Dermis lymphatic vessel endothelial cell (primary cell): Measurements from ENCODE around the gene PRAMEF1. TPM values are rescaled to one million over a fixed set of nuclear protein-coding genes. Genes with fewer than 3 reads are reported as not detected.

ENCODE experiments used
- total RNA-seq: library from RNA; depleted of rRNA; stranded (reverse); fragments of >200 nt; gene quantifications from 2 replicates; pipeline ENCODE4 v1.2.1, GENCODE V29; 2014

PRAMEF1 gene
- under 0.01 TPM in 1 of 2 replicates, not detected in the other for total RNA-seq

GRCh38 chr1:12791097-12791496, at the start of gene PRAMEF1:
PRAMEF1 (plus strand) TSS chr1:12791397; CDS start chr1:12793228, 1,831 bp downstream.

GRCh38 chr1:12745992-12746323, 45.2 kb upstream of the PRAMEF1 start, which contains the start of gene CFAP107:
CFAP107 (plus strand) TSS chr1:12746200; CDS start chr1:12746431, 231 bp downstream.

GRCh38 chr1:12773438-12773837, 17.8 kb upstream of the PRAMEF1 start, which contains the start of gene PRAMEF12:
PRAMEF12 (plus strand) TSS chr1:12773738; CDS start chr1:12774868, 1,130 bp downstream.

GRCh38 chr1:12831310-12831709, 40.1 kb downstream of the PRAMEF1 start, which contains the start of gene PRAMEF11:
PRAMEF11 (minus strand) TSS chr1:12831410; CDS start chr1:12828789, 2,621 bp downstream.

Other genes starting within 250 kb of the PRAMEF1 start
- gene DHRS3, start 173.2 kb upstream of the PRAMEF1 start, total RNA-seq, result 44.2 and 113 TPM in 2 replicates
- not detected in 2 replicates for gene AADACL4, start 147.3 kb upstream of the PRAMEF1 start, total RNA-seq
- not detected in 2 replicates for gene AADACL3, start 75.3 kb upstream of the PRAMEF1 start, total RNA-seq
- gene CFAP107, start 45.2 kb upstream of the PRAMEF1 start, total RNA-seq, result under 0.01 TPM in 1 of 2 replicates, not detected in the other
- gene PRAMEF12, start 17.7 kb upstream of the PRAMEF1 start, total RNA-seq, result not detected in 2 replicates
- not detected in 2 replicates for gene PRAMEF11, start 40.0 kb downstream of the PRAMEF1 start, total RNA-seq
- gene HNRNPCL1, start 57.3 kb downstream of the PRAMEF1 start, total RNA-seq, result not detected in 2 replicates
- not detected in 2 replicates for gene PRAMEF2, start 65.7 kb downstream of the PRAMEF1 start, total RNA-seq
- not detected in 2 replicates for gene PRAMEF4, start 94.8 kb downstream of the PRAMEF1 start, total RNA-seq
- gene PRAMEF10, start 106.9 kb downstream of the PRAMEF1 start, total RNA-seq, result not detected in 2 replicates
- gene PRAMEF7, start 125.2 kb downstream of the PRAMEF1 start, total RNA-seq, result not detected in 2 replicates
- gene PRAMEF6, start 156.2 kb downstream of the PRAMEF1 start, total RNA-seq, result not detected in 2 replicates